ENCODE measurements around the gene ATP5IF1.

- TF ChIP-seq, protein P1, sequence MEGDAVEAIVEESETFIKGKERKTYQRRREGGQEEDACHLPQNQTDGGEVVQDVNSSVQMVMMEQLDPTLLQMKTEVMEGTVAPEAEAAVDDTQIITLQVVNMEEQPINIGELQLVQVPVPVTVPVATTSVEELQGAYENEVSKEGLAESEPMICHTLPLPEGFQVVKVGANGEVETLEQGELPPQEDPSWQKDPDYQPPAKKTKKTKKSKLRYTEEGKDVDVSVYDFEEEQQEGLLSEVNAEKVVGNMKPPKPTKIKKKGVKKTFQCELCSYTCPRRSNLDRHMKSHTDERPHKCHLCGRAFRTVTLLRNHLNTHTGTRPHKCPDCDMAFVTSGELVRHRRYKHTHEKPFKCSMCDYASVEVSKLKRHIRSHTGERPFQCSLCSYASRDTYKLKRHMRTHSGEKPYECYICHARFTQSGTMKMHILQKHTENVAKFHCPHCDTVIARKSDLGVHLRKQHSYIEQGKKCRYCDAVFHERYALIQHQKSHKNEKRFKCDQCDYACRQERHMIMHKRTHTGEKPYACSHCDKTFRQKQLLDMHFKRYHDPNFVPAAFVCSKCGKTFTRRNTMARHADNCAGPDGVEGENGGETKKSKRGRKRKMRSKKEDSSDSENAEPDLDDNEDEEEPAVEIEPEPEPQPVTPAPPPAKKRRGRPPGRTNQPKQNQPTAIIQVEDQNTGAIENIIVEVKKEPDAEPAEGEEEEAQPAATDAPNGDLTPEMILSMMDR (conservative IDR thresholded peaks at IDR 0.05), result no peak
- TF ChIP-seq EZH2 (IDR thresholded peaks at IDR 0.05; ENCODE audit: low read depth), result no peak
These were observed 33.6 kb downstream of the ATP5IF1 start for GRCh38 chr1:28269529-28269928.
